IPS-NIHi11 (cell line): ENCODE measurements around the gene LY6G6D.

Experiments
- DNase-seq: peaks from one replicate; pipeline ENCODE4 v3.0.0; 2012; ENCODE audit warnings: mixed read lengths, low spot score

Gene LY6G6D

DNA sequence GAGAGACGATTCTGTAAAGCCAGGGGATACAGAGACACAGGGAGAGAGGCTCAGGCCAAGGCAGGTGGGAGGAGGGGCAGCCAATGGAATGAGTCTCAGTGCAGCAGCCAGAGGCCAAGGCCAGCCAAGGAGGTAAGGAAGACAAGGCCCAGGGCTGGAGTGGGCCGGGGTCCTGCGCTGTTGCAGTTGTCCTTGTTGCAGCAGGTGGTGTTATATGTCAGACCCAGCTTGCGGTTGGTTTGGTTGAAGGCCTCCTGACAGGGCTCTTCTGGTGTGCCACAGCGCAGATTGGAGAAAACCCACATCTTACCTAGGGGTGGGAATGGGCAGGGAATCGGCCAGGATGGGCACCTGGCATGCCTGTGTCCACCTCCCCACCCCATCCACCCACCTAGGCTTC, 3.9 kb downstream of the LY6G6D start:
- DNase-seq: no peak

DNA sequence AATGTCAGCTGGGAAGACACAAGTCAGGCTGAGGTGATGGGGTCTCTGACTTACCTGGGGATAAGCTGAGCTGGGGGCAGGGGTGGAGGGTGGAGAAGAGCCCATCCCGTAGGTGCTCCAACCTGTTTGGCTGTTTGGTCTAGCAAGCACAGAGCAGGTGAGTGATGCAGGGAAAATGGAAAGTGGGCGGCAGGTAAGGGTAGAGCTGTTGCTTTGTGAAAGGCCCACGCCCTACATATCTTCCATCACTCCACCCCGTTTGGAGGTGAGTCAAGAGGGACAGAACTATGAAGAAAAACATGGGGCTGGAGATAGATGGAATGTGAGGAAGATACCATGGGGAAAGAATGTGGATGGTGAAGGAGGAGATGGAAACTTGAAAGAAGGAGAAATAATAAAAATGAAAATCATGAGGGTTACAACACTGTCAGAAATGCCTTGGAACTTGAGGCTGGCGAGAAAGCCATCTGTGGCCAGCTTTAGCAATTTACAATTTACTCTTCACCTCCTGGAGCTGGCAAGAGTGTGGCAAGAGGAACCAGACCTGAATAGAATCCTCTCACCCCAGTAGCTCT, 5.1 kb downstream of the LY6G6D start:
- DNase-seq: no peak

DNA sequence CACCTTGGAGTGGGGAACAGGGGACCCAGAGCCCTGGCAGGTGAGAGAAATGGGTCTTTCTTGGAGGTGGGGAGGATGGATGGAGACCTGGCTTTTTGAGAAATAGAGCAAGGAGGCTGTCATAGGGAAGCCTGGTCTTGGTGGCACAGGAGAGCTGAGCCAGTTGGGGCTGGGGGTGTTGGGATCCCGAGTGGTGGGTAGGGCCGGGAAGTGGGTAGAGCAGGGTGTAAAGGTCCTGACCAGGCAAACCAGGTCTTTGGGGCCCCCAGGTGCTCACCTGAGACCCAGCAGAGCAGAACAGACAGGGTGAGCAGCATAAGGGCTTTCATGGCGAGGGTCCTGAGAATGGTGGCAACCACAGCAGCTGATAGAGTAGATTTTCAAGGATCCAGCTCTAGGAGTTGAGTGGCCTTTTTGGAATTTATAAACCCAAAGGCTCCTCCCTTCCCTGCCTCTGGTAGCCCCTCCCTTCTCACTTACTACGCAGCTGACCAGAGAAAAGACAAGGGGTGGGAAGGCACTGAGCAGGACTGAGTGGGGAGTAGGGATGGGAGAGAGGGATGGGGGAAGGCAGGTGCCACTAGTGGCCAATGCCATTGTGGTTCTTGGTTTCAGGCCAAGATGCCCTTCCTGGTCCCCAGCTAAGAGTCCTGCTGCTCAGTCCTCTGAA, 6.3 kb downstream of the LY6G6D start, which contains the start of gene LY6G6C:
Gene LY6G6C (minus strand): TSS at position 396 of the 670 bp plus-strand sequence. CDS start 67 bp downstream, at position 329.
- no peak for DNase-seq

DNA sequence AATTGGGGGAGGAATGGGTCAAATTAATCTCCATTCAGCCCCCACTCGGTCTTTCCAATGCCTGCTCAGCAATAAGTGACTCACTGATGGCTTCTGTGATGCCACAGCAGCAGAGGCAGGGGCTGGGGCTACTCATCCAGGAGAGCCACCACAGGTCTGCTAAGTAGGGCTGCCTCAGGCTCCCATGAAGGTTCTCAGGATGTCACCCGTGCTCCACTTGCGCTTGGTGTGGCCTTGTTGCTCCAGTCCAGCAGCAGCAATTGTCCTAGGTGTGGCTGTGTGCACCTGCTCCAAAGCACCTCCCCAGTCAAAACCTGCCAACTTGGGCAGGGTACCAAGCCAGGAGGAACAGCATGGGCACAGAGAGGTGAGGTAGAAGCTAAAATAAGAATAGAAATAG, 7.0 kb downstream of the LY6G6D start:
- DNase-seq: no peak

DNA sequence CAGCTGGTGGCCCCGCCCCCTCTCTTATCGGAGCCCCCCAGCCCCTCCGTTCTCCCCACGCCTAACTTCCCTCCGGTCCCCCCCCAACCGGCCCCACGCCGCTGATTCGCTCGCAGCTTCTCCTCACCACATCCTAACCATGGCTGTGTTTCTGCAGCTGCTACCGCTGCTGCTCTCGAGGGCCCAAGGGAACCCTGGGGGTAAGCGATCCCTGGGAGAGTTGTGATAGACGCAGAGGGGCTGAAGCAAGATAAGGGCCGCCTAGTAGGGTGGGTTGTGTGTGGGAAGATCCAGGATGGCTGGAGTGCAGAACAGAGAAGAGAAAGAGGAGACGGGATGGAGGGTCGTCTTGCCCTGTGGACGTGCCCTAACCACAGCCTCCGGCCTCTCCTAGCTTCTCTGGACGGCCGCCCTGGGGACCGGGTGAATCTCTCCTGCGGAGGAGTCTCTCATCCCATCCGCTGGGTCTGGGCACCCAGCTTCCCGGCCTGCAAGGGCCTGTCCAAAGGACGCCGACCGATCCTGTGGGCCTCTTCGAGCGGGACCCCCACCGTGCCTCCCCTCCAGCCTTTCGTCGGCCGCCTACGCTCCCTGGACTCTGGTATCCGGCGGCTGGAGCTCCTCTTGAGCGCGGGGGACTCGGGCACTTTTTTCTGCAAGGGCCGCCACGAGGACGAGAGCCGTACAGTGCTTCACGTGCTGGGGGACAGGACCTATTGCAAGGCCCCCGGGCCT, 8.3 kb downstream of the LY6G6D start, which contains the start of gene MPIG6B:
Gene MPIG6B (plus strand): TSS at position 129 of the 735 bp plus-strand sequence. CDS start 11 bp downstream, at position 140.
- no peak for DNase-seq

DNA sequence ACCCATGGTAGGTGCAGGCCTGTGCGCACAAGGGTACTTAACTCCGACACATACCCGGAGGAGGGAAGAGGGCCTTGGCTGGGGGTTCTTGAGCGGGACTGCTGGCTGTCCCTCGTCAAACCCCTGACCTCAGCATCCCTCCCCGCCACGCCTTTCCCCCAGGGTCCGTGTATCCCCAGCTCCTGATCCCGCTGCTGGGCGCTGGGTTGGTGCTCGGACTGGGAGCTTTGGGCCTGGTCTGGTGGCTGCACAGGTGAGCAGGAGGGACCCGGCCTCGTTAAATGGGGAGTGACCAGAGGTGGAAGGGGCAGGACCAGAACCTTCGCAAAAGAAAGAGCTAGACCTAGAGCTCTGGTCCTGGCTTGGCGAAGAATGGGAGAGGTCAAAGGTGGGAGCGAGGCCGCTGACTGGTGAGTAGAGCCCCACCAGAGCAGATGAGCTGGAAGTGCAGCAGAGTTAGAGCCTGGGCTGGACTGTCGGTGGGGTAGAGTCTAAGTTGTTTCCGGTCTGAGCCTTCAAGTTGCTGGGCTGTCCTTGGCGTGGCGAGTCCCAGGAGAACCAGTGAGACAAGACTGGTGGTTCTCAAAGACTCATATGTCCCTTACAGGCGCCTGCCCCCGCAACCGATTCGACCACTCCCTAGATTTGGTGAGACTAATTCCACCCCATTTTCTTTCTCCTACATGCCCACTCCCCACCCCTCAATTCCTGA, 9.0 kb downstream of the LY6G6D start:
- DNase-seq: no peak

DNA sequence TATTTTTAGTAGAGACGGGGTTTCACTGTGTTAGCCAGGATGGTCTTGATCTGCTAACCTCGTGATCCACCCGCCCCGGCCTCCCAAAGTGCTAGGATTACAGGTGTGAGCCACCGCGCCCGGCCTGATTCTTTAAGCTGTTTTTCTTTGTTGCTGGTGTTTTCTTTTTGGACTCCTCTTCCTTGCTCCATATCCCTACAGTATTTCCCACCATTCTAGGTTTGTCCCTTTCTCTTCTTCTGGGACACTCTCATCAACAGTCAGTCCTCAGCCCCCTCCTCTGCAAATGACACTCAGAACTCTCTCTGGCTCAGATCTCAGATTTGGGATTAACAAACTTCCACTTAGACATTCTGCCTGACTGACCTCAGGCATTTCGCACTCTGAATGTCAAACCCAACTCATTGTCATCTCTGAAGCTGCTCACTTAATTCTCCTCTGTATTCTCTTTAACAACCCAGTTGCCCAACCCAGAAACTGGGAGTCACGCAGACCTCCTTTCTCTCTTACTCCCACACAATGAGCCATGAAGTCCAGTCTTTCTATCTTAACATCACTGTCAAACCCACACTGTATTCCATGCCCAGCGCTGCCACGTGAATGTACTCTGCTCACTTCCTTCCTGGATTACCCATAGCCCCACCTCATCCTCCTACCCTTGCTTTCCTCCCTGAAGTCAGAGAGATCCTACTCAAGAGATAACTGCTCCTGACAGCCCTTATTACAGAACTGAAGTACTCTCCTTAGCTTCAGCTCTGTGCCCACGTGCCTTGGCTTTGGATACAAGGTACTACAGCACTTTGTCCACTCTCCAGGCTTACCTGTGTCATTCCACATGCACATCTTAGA, 10.6 kb downstream of the LY6G6D start:
- DNase-seq: no peak

DNA sequence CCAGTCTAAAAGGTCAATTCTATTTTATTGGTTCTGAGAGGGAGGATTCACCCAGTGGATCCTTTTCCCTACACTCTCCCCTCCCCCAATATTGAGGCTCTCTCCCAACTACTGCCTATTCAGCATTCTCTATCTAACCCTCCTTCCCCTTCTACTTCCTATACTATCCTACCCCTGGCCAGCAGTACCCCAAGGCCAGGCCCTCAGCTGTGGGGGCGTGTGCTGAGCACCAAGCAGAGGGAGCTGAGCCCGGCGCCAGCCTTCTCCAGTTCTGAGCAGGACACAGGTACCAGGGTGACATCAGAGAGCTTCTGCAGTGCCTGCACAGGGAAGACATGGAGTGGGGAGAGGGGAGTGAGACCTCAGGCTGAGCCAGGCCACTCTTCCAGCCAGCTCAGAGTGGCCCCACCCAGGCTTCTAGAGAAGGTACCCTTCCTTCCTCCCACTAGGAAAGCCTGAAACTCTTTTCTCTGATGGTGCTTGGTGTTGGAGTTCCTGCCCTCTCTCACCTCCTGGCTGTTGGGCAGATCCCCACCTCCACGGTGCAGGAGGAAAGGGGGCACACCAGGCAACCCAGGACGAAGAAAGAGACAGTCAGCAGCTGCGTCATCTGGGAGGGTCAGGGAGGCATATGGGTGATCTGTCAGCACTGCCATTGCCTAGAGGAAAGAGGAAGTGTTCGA, 12.0 kb downstream of the LY6G6D start:
- no peak for DNase-seq

DNA sequence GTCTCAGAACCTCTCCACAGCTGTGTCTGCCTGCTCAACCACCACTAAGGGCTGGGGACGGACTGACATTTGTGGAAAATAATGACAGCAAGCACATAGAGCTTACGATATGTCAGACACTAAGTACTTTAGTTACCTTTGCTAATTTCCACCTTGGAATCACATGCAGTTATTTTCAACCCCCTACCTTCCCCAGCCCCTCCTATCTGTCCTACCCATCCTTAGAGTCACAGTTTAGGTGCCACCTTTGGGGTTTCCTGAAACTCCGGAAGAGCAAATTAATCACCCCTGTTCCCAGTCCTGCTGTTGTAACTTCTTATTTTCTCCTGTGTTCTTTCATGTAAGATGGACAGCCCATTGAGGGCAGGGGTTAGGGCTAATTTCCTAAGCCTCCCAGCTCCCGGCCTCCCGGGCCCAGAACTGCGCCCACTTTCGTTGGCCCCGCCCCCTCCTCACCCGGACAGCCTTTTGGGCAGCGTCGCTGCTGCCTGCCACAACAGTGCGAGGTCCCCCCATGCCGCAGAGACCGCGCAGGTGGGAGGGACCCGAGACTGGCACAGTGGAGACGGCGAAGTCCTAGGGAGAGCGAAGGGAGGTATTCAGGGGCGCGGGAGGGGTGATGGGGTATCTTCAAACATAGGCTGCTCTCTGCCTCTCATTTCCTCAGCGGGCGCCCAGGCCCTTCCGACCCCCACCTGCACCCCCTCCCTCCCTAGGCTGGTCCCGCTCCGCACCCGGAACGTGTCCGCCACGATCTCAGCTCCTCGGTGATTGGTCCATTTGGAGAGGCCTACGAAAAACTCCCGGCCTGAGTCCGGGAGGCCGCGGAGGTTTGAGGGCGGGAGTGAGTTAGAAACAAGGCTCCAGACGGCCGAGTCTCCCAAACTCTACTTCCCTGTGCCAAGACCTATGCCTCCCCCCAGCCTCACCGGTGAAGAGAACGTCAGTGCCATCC, 12.8 kb downstream of the LY6G6D start:
- DNase-seq: no peak

DNA sequence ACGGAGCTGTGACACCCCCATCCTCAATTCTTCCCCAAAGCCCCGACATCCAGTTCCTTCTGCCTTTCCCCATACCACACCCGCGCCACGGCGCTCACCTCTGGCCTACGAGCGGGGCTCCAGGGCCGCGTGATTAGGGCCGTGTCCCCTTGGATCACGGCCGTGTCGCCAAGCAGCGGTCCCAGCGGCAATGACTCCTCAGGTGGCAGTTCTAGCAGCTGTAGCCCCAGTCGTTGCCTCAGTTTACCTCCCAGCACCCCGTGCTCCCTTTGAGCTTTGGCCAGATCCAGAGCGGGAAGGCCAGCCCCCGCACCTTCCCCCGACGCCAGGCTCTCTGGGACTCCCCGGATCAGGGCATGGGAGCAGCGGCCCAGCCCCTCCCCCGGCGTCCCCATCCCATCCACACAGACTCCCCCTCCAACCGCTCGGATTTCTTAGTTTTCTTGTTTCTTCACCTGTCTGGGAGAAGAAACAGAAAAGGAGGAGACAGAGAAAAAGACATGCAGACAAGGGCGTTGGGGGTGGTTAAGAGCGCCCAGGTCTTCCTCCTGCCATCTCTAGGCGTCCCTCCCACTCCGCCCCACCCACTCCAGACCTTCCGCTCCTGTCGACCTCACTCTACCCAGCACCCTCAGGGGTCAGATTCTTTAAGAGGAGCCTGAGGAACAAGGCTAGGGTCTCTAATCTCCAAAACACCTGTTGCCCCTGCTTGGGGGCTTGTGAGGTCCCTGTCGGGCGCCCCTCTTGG, 13.8 kb downstream of the LY6G6D start, which contains the start of gene DDAH2:
Gene DDAH2 (minus strand): TSS at position 533 of the 748 bp plus-strand sequence. CDS start 138 bp downstream, at position 395.
- no peak for DNase-seq

DNA sequence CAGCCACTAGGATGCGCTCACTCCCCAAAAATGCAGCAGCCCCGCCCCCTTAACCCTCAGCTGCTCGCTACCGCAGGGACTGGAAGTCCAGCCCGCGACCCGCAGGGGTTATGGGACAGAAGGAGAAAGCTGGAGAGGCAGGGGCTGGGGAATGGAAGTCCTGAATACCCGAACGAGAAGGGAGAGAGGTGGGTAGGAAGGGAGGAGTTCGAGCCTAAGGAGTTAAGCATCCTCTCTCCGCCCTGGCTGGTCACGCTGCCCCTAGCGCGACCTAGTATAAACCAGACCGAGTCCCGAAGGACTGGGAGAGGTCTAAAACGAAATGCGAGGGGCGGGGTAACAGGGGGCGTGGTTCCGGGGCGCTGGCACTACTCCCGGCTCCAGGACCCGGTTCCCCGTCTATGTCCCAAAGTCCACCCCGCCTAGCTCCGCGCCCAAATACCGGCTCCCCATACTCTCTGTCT, 14.4 kb downstream of the LY6G6D start:
- peak; percentile 91 for DNase-seq

DNA sequence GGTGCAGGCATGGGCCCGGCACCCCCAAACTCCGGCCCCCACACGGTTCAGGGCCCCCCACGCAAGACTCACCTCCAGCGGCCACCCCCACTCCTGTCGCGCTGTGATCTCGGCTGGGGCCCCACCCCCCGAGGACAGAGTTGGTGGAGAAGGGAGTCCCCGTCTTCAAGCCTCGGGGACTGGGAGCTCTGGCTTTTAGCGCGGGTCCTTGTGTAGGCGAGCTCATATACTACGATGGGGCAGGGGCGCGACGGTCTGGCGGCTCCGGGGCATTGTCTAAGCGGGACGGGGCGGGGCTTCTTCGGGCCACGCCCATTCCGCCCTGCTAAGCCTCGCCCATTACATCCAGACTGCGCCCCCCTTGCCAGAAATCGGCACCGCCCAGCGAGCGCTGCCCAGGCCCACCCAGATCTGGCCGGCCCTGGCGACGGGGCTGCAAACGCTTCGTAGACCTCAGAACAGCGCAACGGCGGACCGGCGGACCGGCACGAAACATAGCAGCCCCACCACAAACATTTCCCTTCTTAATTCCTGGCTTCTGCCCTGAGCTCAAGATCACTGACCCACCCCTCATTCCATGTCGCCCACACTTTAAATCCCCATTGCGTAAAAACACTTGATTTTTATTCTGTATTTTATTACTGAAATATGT, 15.0 kb downstream of the LY6G6D start:
- DNase-seq: peak; percentile 88

DNA sequence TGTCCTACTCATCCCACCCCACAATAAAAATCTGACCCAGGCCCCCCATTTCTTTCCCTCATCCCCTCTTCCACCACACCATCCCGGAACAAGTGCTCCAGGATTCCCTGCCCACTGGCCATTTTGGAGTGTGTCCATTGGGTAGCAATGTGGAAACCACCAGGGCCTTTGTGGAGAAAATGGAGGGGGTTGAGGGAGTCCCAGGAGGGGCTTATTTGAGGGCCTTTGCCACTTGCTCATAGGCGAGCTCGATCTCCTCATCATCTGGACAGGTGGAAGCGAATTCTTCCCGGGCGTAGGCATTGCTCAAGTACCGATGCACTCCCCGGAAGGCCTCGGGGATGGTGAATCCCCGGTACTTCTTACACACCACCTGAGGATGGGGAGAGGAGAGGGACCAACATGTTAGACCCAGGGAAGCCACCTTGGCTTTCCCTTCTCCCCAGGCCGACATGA, 15.5 kb downstream of the LY6G6D start:
- no peak for DNase-seq

DNA sequence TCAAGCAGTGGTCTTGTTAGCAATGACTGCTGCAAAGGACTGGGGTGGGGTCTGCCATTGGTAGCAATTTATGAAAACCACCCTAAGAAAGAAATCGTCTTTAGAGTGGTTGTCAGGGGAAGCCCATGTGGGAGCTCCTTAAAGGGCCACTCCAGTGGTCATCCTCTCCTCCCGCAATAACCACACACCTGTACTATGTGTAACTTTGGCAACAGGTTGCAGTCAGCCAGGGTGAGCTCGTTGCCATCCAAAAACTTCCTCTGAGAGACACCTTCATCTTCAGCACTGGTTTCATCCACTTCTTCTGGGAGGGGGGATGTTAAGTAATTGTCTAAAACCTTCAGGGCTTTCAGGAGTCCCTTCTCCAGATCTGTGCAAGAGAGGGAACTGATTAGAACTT, 16.9 kb downstream of the LY6G6D start:
- DNase-seq: no peak

DNA sequence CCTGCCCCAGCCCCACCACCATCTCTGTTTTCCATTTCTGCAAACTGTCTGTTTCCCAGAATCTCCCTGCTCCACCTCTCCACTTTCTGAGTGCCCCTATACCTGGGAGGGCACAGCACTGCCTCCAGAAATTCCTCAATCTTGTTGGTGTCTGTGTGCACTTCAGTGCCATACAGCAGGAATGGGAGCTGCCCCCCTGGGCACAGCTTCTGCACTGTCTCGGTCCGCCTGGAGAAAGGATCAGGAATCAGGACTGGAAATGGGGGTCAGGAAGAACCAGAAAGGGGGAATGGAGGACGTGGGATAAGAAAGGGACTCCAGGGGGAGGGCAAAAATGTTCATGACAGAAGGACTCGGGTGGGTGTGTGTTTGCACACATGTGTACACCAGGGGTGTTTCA, 18.6 kb downstream of the LY6G6D start:
- DNase-seq: no peak

DNA sequence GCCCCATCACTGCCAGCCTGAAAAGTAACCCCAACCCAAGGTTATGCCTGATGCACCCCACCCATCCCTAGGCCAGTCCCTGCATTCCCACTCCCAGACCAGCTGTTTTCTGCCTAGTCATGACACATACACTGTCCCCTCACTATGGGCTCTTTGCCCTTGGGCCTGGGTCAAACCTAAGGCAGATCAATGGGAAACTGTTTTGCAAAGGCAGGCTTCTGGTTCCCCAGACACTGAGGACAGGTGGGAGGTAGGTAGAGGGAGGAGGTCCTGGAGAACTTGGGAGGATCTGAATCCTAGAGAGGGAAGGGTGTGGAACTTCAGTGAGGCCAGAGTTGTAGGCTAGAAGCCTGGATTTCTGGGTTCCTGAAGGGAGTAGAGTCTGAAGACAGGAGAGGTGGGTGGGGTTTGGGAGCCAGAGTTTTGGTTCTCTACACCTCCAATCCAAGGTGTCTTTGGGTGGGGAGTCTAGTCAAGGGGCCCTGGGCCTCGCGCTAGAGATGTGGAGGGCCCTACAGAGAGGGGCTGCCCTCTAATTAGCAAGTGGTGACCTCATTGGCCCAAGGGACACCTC, 19.2 kb downstream of the LY6G6D start:
- DNase-seq: no peak

DNA sequence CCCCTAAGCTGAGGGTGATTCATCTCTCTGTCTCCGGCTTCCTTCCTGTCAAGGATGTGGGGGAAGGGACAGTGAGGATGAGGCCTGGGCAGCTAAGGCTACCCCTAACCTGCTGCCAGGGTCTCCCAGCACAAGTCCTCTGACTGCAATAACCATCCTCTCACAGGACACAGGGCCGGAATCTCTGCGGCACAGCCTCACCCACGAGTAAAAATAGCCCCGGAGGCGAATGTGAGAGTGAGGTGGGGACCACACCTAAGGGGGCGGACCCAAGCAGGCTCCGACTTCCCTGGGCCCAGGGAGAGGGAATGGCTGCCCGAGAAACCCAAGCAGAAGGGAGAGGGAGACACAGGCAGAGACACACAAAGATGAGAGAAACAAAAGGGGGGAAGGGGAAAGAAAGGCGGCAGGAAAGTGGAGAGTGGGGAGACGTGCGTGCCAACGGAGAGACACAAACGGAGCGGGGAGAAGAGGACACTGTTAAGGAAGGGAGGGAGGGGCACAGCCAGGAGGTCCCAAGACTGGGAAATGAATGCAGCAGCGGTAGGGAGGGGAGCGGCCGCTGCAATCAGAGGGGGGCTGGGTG, 19.8 kb downstream of the LY6G6D start:
- peak; percentile 64 for DNase-seq
